GM12878 (cell line): ENCODE measurements around the gene KBTBD8.

Experiments
- CTCF ChIP-seq, 3 experiments: IDR thresholded peaks in 2 of 3; conservative IDR thresholded peaks in 1 of 3; 2 replicates each; pipeline ENCODE4 v1.5.1; 2011; ENCODE audit warnings: low read depth in 3 of 3, low read length in 3 of 3, mild to moderate bottlenecking in 3 of 3, control low read depth in 2 of 3, moderate library complexity in 2 of 3, inconsistent platforms in 1 of 3, mixed read lengths in 1 of 3; ENCODE audit not compliant: control insufficient read depth in 2 of 3, insufficient read depth in 1 of 3; ENCODE audit errors: extremely low read depth in 1 of 3
- MYC ChIP-seq: IDR thresholded peaks from 2 replicates; pipeline ENCODE4 v1.6.1; 2011; ENCODE audit warnings: mild to moderate bottlenecking, low read length, moderate library complexity, inconsistent platforms; ENCODE audit not compliant: insufficient read depth, insufficient replicate concordance, insufficient read length, severe bottlenecking
- POLR2A ChIP-seq: IDR thresholded peaks from 2 replicates; pipeline ENCODE4 v1.6.1; 2011; ENCODE audit warnings: low read depth, mild to moderate bottlenecking, low read length
- SIN3A ChIP-seq: IDR thresholded peaks from 2 replicates; pipeline ENCODE4 v1.6.1; 2012; ENCODE audit warnings: low read depth, low read length, improper control_type of control experiment

GRCh38 chr3:66989241-66989640 lies 8.9 kb upstream of the KBTBD8 start:
- TF ChIP-seq POLR2A (no peak), MYC (no peak), CTCF (IDR thresholded peaks at IDR 0.05 in 2 of 3, conservative IDR thresholded peaks at IDR 0.05 in 1 of 3; ENCODE audit: control insufficient read depth in 2 of 3, extremely low read depth in 1 of 3, insufficient read depth in 1 of 3, low read depth in 3 of 3, low read length in 3 of 3) (no peak), SIN3A (no peak)
